Stimulated activated CD4-positive, alpha-beta T cell treated with anti-CD3 and anti-CD28 coated beads, Interleukin-12 subunit alpha, Interleukin-12 subunit beta, amount 100 ng/mL, for 24 hours (primary cell): ENCODE data around the gene ZNF547.
A peak's percentile ranks its signal among the peaks of the same experiment; 100 is the strongest.
"Not testable (repeated sequence)": the region's sequence is repeated elsewhere in the genome, so short reads cannot be mapped to it uniquely, and the experiment has no call there.

Experiments used
- DNase-seq, 2 experiments: peaks; one replicate each; pipeline ENCODE4 v3.0.0-alpha.2; 2020; ENCODE audit warnings: low read depth in 2 of 2

Gene ZNF547

GRCh38 chr19:57374647-57375046 lies 11.3 kb downstream of the ZNF547 start:
- not testable (repeated sequence) for DNase-seq

- DNase-seq, result no peak
Observed at GRCh38 chr19:57376151-57376550, 12.8 kb downstream of the ZNF547 start.

GRCh38 chr19:57377498-57378146 lies 14.3 kb downstream of the ZNF547 start:
- no peak for DNase-seq

- no peak for DNase-seq
Observed at GRCh38 chr19:57380923-57381322, 17.6 kb downstream of the ZNF547 start.

- no peak for DNase-seq
Observed at GRCh38 chr19:57382806-57383488, 19.6 kb downstream of the ZNF547 start.

GRCh38 chr19:57389194-57389729 lies 25.9 kb downstream of the ZNF547 start:
- no peak for DNase-seq

- peak; percentile 87 to 91 for DNase-seq
Observed at GRCh38 chr19:57389730-57390598, 26.6 kb downstream of the ZNF547 start, which contains the start of gene ZNF548. Gene ZNF548, plus strand, starts transcription at chr19:57389854. Its CDS starts 246 bp downstream, at chr19:57390100.

- DNase-seq, result no peak
Observed at GRCh38 chr19:57395710-57396109, 32.4 kb downstream of the ZNF547 start.

GRCh38 chr19:57398868-57399267 lies 35.5 kb downstream of the ZNF547 start:
- DNase-seq, result no peak

- no peak for DNase-seq
Observed at GRCh38 chr19:57403737-57404563, 40.6 kb downstream of the ZNF547 start.

- peak; percentile 39 to 43 for DNase-seq
Observed at GRCh38 chr19:57406516-57407123, 43.3 kb downstream of the ZNF547 start.

- DNase-seq, result peak; percentile 81 to 86
Observed at GRCh38 chr19:57410877-57411671, 47.7 kb downstream of the ZNF547 start, which contains the start of gene ZNF17. Gene ZNF17, plus strand, starts transcription at chr19:57411161. Its CDS starts 2,455 bp downstream, at chr19:57413616.

- no peak for DNase-seq
Observed at GRCh38 chr19:57419439-57419838, 56.1 kb downstream of the ZNF547 start.

GRCh38 chr19:57421037-57421436 lies 57.7 kb downstream of the ZNF547 start:
- no peak for DNase-seq
